HCT116 (cell line): ENCODE measurements around the gene CYB5D1. TPM values are rescaled to one million over a fixed set of nuclear protein-coding genes. Genes with fewer than 3 reads are reported as not detected.

Experiments used
- ATAC-seq: fragments of 200-7000 bp; cut with Tn5 transposase; 2 replicates; pipeline ENCODE4 v1.9.1; 2020; ENCODE audit warnings: mild to moderate bottlenecking, moderate library complexity
- BruUV-seq: library from RNA; stranded (reverse); fragments of 400-500 nt; replicated peaks from 2 replicates; lab custom pipeline; 2021; lab: Mats Ljungman, UMichigan
- CTCF ChIA-PET: fragments of 300-600 bp; sonication (Branson Sonifier 250); formaldehyde crosslinking; loops from one replicate; lab custom pipeline; 2021; ENCODE audit warnings: antibody characterized with exemption; lab: Charles Lee
- POLR2A ChIA-PET: fragments of 300-600, 350-600 bp; sonication (Branson Sonifier 250); formaldehyde crosslinking; loops from one replicate; lab custom pipeline; 2021; ENCODE audit warnings: antibody characterized with exemption; lab: Charles Lee
- RAD21 ChIA-PET, 2 experiments: fragments of 300-600 bp; sonication (Branson Sonifier 250); formaldehyde crosslinking; loops; one replicate each; lab custom pipeline; 2023; ENCODE audit warnings: low total read pairs in 2 of 2; ENCODE audit not compliant: uncharacterized antibody in 2 of 2, unreplicated experiment in 2 of 2, low non-redundant PET in 1 of 2; lab: Charles Lee
- DNase-seq: peaks from one replicate; pipeline ENCODE4 v3.0.0-alpha.2; 2010; ENCODE audit warnings: low read depth, low spot score
- H2AFZ ChIP-seq: fragments of 200-600 bp; shearing (Covaris generic), sonication (generic); 2 replicates; pipeline ENCODE4 v1.6.1; 2017; ENCODE audit warnings: low read depth, mixed run types, mixed read lengths, antibody characterized with exemption, low read length; ENCODE audit not compliant: poor library complexity, severe bottlenecking
- H3K27ac ChIP-seq: 2 replicates; pipeline ENCODE4 v1.5.1; 2012; ENCODE audit warnings: low read depth, low read length
- H3K27me3 ChIP-seq: fragments of 200-600 bp; sonication (generic); 2 replicates; pipeline ENCODE4 v1.6.1; 2016; ENCODE audit warnings: mixed run types, low read length, mixed read lengths; ENCODE audit not compliant: insufficient read depth
- H3K36me3 ChIP-seq, 2 experiments: fragments of 200-500 bp in 1 of 2; fragments of 200-600 bp in 1 of 2; sonication (Bioruptor generic) in 1 of 2; sonication (generic) in 1 of 2; 2 replicates each; pipeline versions ENCODE4 v1.5.1 to v1.6.1; 2014 to 2016; ENCODE audit warnings: low read length in 2 of 2, inconsistent platforms in 1 of 2, mixed read lengths in 1 of 2, mixed run types in 1 of 2; ENCODE audit not compliant: insufficient read depth in 2 of 2, control insufficient read depth in 1 of 2
- H3K4me1 ChIP-seq, 2 experiments: fragments of 200-600 bp in 1 of 2; sonication (generic) in 1 of 2; 2 replicates each; pipeline versions ENCODE4 v1.5.1 to v1.6.1; 2012 to 2017; ENCODE audit warnings: low read length in 2 of 2, inconsistent platforms in 1 of 2, mild to moderate bottlenecking in 1 of 2, mixed read lengths in 1 of 2, mixed run types in 1 of 2, moderate library complexity in 1 of 2; ENCODE audit not compliant: insufficient read depth in 2 of 2, control insufficient read depth in 1 of 2
- H3K4me2 ChIP-seq: fragments of 200-600 bp; sonication (generic); 2 replicates; pipeline ENCODE4 v1.6.1; 2017; ENCODE audit warnings: mixed run types, low read length, mixed read lengths
- H3K4me3 ChIP-seq, 2 experiments: fragments of 200-600 bp in 1 of 2; sonication (generic) in 1 of 2; replicated peaks in 1 of 2; 2 replicates each; pipeline ENCODE4 v1.5.1; 2011 to 2016; ENCODE audit warnings: low read length in 2 of 2, control low read depth in 1 of 2, low read depth in 1 of 2, mild to moderate bottlenecking in 1 of 2, mixed read lengths in 1 of 2, mixed run types in 1 of 2
- H3K79me2 ChIP-seq: fragments of 200-600 bp; sonication (generic); 2 replicates; pipeline ENCODE4 v1.6.1; 2017; ENCODE audit warnings: mild to moderate bottlenecking, mixed run types, low read length, moderate library complexity, mixed read lengths; ENCODE audit not compliant: insufficient read depth
- H3K9ac ChIP-seq: fragments of 200-600 bp; sonication (generic); 2 replicates; pipeline ENCODE4 v1.6.1; 2016; ENCODE audit warnings: low read length, mixed read lengths
- H3K9me2 ChIP-seq: fragments of 200-600 bp; sonication (generic), shearing (Covaris generic); 2 replicates; pipeline ENCODE4 v1.6.1; 2017; ENCODE audit warnings: mixed run types, mild to moderate bottlenecking, moderate library complexity; ENCODE audit not compliant: insufficient read depth
- H3K9me3 ChIP-seq, 2 experiments: fragments of 200-500 bp in 1 of 2; fragments of 200-600 bp in 1 of 2; sonication (Bioruptor generic) in 1 of 2; sonication (generic) in 1 of 2; 2 replicates each; pipeline ENCODE4 v1.6.1; 2014 to 2017; ENCODE audit warnings: low read length in 2 of 2, mixed read lengths in 2 of 2, inconsistent platforms in 1 of 2, low read depth in 1 of 2, mild to moderate bottlenecking in 1 of 2, mixed run types in 1 of 2, moderate library complexity in 1 of 2; ENCODE audit not compliant: control insufficient read depth in 1 of 2, insufficient read depth in 1 of 2
- H4K20me1 ChIP-seq: fragments of 200-600 bp; sonication (generic), shearing (Covaris generic); 2 replicates; pipeline ENCODE4 v1.6.1; 2017; ENCODE audit warnings: mixed run types, mild to moderate bottlenecking, moderate library complexity; ENCODE audit not compliant: insufficient read depth
- CEBPB ChIP-seq: IDR thresholded peaks from 2 replicates; pipeline ENCODE4 v1.6.1; 2012; ENCODE audit warnings: low read depth
- FOSL1 ChIP-seq: IDR thresholded peaks from 2 replicates; pipeline ENCODE4 v1.6.1; 2012; ENCODE audit warnings: low read depth
- POLR2A ChIP-seq: IDR thresholded peaks from 2 replicates; pipeline ENCODE4 v1.7.0; 2011; ENCODE audit warnings: borderline replicate concordance; ENCODE audit not compliant: insufficient read depth, insufficient read length; ENCODE audit errors: extremely low read depth
- POLR2AphosphoS5 ChIP-seq: IDR thresholded peaks from 2 replicates; pipeline ENCODE4 v1.6.1; 2011; ENCODE audit warnings: mild to moderate bottlenecking, low read depth, low read length, moderate library complexity
- SRF ChIP-seq: IDR thresholded peaks from 2 replicates; pipeline ENCODE4 v1.6.1; 2012; ENCODE audit warnings: low read depth
- ZBTB33 ChIP-seq: IDR thresholded peaks from 2 replicates; pipeline ENCODE4 v1.6.1; 2011; ENCODE audit warnings: mild to moderate bottlenecking, low read length, moderate library complexity; ENCODE audit not compliant: insufficient replicate concordance; ENCODE audit errors: extremely low read depth
- intact Hi-C: fragments of 100-400 bp; cut with micrococcal nuclease; formaldehyde crosslinking; loops from 2 replicates; pipeline ENCODE4 v1.10.0; 2022
- total RNA-seq: library from RNA; stranded (reverse); gene quantifications from one replicate; pipeline ENCODE4 v1.2.1, GENCODE V29; 2021; ENCODE audit not compliant: unreplicated experiment

The CYB5D1 gene
- total RNA-seq, 1 experiment from 2014 or later, result 21.5 TPM

DNA sequence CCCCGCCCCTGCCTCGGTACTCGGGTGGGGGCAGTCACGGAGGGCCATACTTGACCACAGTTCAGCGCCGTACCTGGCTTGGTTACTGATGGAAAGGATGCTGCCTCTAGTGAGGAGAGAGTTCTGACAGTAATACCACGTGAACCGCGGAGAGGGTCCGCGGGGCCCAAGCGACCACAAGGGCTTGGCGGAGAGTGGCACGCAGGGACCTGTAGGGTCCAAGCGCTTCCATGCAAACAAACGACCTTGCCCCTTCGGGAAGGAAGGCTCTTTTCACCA is 14.6 kb upstream of the CYB5D1 start:
- ChIA-PET CTCF (interaction anchor here (0.9 to 2.5 kb wide), 2 partner anchors 18 to 99 kb away, joined by 3 to 8 read pairs; no protein-coding TSS in a partner anchor), RAD21 (interaction anchor here in 1 of 2 experiments (1.9 kb wide), 1 partner anchor 18 kb away, joined by 4 read pairs; no protein-coding TSS in a partner anchor), POLR2A (interaction anchor here (1.4 to 3.7 kb wide), 4 partner anchors 8 to 156 kb away, joined by 5 to 45 read pairs (median 7); partner anchors contain the start of genes CYB5D1, KDM6B, NAA38 and TP53)
- BruUV-seq, result no TSS peak
- Histone ChIP-seq H4K20me1 (no peaks in the 10 kb centered on the region), H3K9me2 (no peaks in the 10 kb centered on the region), H3K79me2 (peaks cover 61% of the 10 kb centered on the region), H3K9me3 (no peaks in the 10 kb centered on the region), H2AFZ (no peak overlapping the region), H3K4me1 (peaks cover 34 to 47% of the 10 kb centered on the region in 2 experiments), H3K4me3 (peak overlapping the region; percentile 92 to 94), H3K9ac (peak overlapping the region; percentile 99), H3K27me3 (no peaks in the 10 kb centered on the region), H3K4me2 (peak overlapping the region; percentile 99), H3K27ac (peak overlapping the region; percentile 97), H3K36me3 (peaks cover 0 to 16% of the 10 kb centered on the region in 2 experiments; a peak in 3 of 4 replicates)
- intact Hi-C loops, result loop anchor here (1.0 to 5.0 kb wide), 2 partner anchors 8 to 101 kb away; no protein-coding TSS in a partner anchor
- DNase-seq (no peak), ATAC-seq (no peak)
- TF ChIP-seq FOSL1 (no peak), SRF (no peak), POLR2A (no peak), ZBTB33 (no peak), POLR2AphosphoS5 (no peak; the same call in 1 of the 2 replicates), CEBPB (no peak)
